ENCODE results near the gene INSL3.

DNA sequence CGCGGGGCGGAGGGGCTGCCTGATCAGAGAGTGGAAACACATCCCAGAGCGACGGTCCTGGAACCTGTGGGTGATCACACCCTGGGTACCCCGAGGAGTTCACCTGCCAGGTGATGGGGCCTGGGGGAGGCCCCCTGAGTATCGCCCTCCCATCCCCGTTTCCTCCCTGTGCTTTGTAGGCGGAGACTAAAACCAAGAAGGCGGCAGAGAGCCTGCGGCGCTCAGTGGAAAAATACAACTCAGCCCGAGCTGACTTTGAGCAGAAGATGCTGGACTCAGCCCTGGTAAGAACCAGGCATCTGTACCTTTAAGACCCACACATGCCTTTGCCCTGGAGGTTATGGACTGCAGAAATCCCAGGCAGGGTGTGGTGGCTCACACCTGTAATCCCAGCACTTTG, 50.7 kb downstream of the INSL3 start:
- TF ChIP-seq GABPA (IDR thresholded peaks at IDR 0.05; ENCODE audit: low read depth) (no peak), RXRA (IDR thresholded peaks at IDR 0.05; ENCODE audit: borderline replicate concordance, low read depth) (no peak), ELF1 (IDR thresholded peaks at IDR 0.05) (no peak), FOXJ3 (CRISPR knock-in tag; IDR thresholded peaks at IDR 0.05) (no peak), POLR2AphosphoS5 (IDR thresholded peaks at IDR 0.05; ENCODE audit: low read depth, low read length) (no peak), TCF12 (IDR thresholded peaks at IDR 0.05) (no peak)

All from SK-N-SH (cell line).